GM15510 (cell line): ENCODE data around the gene SNX17.

ENCODE experiments used
- POLR2A ChIP-seq: IDR thresholded peaks from 3 replicates; pipeline ENCODE4 v1.6.1; 2011; ENCODE audit warnings: borderline replicate concordance; ENCODE audit not compliant: insufficient read length; ENCODE audit errors: extremely low read depth

Gene SNX17

GRCh38 chr2:27353762-27354596, 16.4 kb upstream of the SNX17 start:
- no peak for TF ChIP-seq POLR2A

- no peak for TF ChIP-seq POLR2A
Measured at GRCh38 chr2:27354597-27354927, 15.9 kb upstream of the SNX17 start.

GRCh38 chr2:27356056-27356381, 14.4 kb upstream of the SNX17 start:
- TF ChIP-seq POLR2A = no peak

- TF ChIP-seq POLR2A = peak; percentile 53
Measured at GRCh38 chr2:27356382-27357181, 13.8 kb upstream of the SNX17 start, which contains the start of gene GTF3C2. TSS of gene GTF3C2 (minus strand) at chr2:27356764. CDS start at chr2:27343554, 13,210 bp downstream.

- no peak for TF ChIP-seq POLR2A
Measured at GRCh38 chr2:27362678-27363420, 7.6 kb upstream of the SNX17 start.

- TF ChIP-seq POLR2A = no peak
Measured at GRCh38 chr2:27363933-27364332, 6.5 kb upstream of the SNX17 start.

- no peak for TF ChIP-seq POLR2A
Measured at GRCh38 chr2:27369471-27370025, 868 bp upstream of the SNX17 start.

GRCh38 chr2:27370816-27371620, 602 bp downstream of the SNX17 start:
- TF ChIP-seq POLR2A = peak; percentile 46

- no peak for TF ChIP-seq POLR2A
Measured at GRCh38 chr2:27372937-27373336, 2.5 kb downstream of the SNX17 start.

- no peak for TF ChIP-seq POLR2A
Measured at GRCh38 chr2:27373567-27373966, 3.2 kb downstream of the SNX17 start.

- no peak for TF ChIP-seq POLR2A
Measured at GRCh38 chr2:27375513-27376099, 5.2 kb downstream of the SNX17 start.

GRCh38 chr2:27376151-27376865, 5.9 kb downstream of the SNX17 start:
- TF ChIP-seq POLR2A = no peak
